Adrenal gland (tissue), 5 donors: ENCODE measurements around the gene NR6A1.

Source experiments
- CTCF ChIP-seq, 6 experiments: fragments of 450-650 bp in 4 of 6; fragments of 200-600 bp in 2 of 6; sonication (generic) in 1 of 6; IDR thresholded peaks; 1 replicate in 5 of 6; 2 replicates in 1 of 6; pipeline versions ENCODE4 v1.5.1 to v1.8.0; 2016 to 2021; ENCODE audit warnings: antibody characterized with exemption in 6 of 6, mild to moderate bottlenecking in 2 of 6, moderate library complexity in 1 of 6
- POLR2A ChIP-seq, 2 donors: fragments of 450-650 bp; IDR thresholded peaks; one replicate each; pipeline ENCODE4 v1.6.1; 2017; ENCODE audit warnings: antibody characterized with exemption in 2 of 2, mild to moderate bottlenecking in 2 of 2, moderate library complexity in 1 of 2
- donor health status: DM: no; HTN: no; CAD: no.

- no peak for TF ChIP-seq CTCF (IDR thresholded peaks at IDR 0.05)
- no peak for TF ChIP-seq POLR2A (IDR thresholded peaks at IDR 0.05)
Measured at GRCh38 chr9:124541824-124542223, 229.3 kb downstream of the NR6A1 start.
